ENCODE results near the gene SRD5A1. TPM values are rescaled to one million over a fixed set of nuclear protein-coding genes. Genes with fewer than 3 reads are reported as not detected.

The SRD5A1 gene
- total RNA-seq, 4 donors from 2014 or later = 0.29 to 71.2 (median 10.1) TPM

DNA sequence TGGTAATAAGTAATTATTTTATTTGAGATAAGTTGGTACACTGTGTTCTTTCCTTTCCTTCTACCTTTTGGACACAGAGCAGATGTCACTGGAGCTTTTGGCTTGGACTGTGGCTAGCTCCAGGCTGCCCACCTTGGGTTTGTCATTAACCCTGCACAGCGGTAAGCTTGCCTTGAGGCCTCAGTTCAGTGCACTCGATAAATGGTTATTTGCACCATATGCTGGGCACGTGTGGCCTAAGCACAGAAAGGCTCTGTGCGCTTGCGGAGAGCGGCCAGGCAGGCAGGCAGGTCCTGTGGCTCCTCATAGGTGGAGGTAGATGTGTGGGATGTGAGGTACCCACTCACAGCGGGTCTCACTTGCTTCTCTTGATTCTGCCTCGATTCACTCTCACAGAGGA lies 50.0 kb downstream of the SRD5A1 start:
- Histone ChIP-seq H3K4me1 (no peaks in the 10 kb centered on the region), H3K36me3 (no peaks in the 10 kb centered on the region), H3K4me3 (no peak overlapping the region), H3K27me3 (no peaks in the 10 kb centered on the region), H3K27ac (no peak overlapping the region), H3K9me3 (no peaks in the 10 kb centered on the region)
- TF ChIP-seq, protein P1, sequence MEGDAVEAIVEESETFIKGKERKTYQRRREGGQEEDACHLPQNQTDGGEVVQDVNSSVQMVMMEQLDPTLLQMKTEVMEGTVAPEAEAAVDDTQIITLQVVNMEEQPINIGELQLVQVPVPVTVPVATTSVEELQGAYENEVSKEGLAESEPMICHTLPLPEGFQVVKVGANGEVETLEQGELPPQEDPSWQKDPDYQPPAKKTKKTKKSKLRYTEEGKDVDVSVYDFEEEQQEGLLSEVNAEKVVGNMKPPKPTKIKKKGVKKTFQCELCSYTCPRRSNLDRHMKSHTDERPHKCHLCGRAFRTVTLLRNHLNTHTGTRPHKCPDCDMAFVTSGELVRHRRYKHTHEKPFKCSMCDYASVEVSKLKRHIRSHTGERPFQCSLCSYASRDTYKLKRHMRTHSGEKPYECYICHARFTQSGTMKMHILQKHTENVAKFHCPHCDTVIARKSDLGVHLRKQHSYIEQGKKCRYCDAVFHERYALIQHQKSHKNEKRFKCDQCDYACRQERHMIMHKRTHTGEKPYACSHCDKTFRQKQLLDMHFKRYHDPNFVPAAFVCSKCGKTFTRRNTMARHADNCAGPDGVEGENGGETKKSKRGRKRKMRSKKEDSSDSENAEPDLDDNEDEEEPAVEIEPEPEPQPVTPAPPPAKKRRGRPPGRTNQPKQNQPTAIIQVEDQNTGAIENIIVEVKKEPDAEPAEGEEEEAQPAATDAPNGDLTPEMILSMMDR (IDR thresholded peaks at IDR 0.05) = no peak
- no peak for TF ChIP-seq POLR2A (IDR thresholded peaks at IDR 0.05)
- intact Hi-C loops (cut with DNase I; ENCODE audit: low total_unique reads) = no loop called here
- no peak for DNase-seq

DNA sequence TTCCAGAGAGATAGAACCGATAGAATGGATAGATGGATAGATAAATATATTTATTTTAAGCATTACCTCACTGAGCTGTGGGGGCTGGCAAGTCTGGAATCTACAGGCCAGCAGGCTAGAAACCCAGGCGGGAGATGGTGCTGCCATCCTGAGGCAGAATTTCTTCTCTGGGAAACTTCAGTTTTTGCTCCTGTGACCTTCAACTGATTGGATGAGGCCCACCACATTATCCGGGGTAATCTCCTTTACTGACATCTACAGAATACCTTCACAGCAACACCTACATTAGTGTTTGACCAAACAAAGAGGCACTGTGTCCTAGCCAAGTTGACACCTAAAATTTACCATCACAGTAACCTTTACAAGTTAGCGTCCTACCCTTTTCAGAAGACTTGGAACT lies 50.8 kb downstream of the SRD5A1 start:
- no peak for TF ChIP-seq POLR2A (IDR thresholded peaks at IDR 0.05)
- TF ChIP-seq, protein P1 (IDR thresholded peaks at IDR 0.05) = no peak
- Histone ChIP-seq H3K27me3 (no peaks in the 10 kb centered on the region), H3K9me3 (no peaks in the 10 kb centered on the region), H3K27ac (no peak overlapping the region), H3K36me3 (no peaks in the 10 kb centered on the region), H3K4me3 (no peak overlapping the region), H3K4me1 (no peaks in the 10 kb centered on the region)
- no peak for DNase-seq
- intact Hi-C loops (cut with DNase I; ENCODE audit: low total_unique reads) = no loop called here

DNA sequence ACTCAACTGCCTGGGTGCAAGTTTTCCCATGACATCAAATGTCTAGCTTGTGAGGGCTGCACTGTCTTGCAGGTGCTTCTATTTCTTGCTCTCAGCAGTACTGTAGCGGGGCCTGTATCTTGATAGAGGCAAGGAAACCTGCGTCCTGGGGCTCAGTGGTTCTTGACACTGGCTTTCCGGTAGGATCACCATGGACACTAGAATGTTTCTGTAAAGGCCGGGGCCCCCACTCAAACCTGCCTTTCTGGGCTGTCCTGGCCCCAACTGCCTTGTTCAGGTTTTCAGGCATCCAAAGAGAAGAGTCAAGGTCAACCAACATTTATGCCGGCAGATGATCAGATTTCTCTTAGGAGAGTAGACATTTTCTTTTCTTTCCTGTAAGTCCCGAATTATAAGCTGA lies 53.3 kb downstream of the SRD5A1 start:
- no peaks in the 10 kb centered on the region for H3K4me1 ChIP-seq
- no peaks in the 10 kb centered on the region for H3K9me3 ChIP-seq
- no peaks in the 10 kb centered on the region for H3K36me3 ChIP-seq
- intact Hi-C loops (cut with DNase I; ENCODE audit: low total_unique reads) = no loop called here
- H3K4me3 ChIP-seq = no peak overlapping the region
- DNase-seq = no peak
- TF ChIP-seq POLR2A (IDR thresholded peaks at IDR 0.05) = no peak
- TF ChIP-seq, protein P1 (IDR thresholded peaks at IDR 0.05) = no peak
- no peak overlapping the region for H3K27ac ChIP-seq
- peaks cover 0 to 3% of the 10 kb centered on the region in 2 donors for H3K27me3 ChIP-seq

DNA sequence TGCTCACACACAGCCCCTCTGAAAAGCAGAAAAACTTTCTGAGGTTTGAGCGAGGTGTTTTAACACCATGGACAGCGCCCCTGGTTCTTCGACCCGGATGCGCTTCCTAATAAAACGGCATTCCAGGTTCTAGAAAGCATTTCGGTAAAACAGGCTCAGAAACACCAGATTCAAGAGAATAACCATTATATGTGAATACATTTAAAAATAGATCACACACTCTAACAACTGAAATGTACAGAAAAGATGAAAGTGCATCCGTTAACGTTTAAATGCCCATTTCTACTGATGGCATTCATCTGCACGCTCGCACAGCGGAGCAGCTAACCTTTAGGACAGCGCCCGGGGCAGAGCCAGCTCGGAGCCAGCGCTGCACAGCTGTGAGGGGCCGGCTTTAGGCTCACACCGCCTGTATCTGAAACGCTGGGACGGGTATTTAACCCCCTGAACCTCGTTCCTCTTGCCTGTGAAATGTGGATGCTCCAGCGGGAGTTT lies 53.7 kb downstream of the SRD5A1 start:
- H3K27ac ChIP-seq = no peak overlapping the region
- DNase-seq = no peak
- peaks cover 0 to 8% of the 10 kb centered on the region in 2 donors for H3K27me3 ChIP-seq
- H3K36me3 ChIP-seq = no peaks in the 10 kb centered on the region
- TF ChIP-seq POLR2A (IDR thresholded peaks at IDR 0.05) = no peak
- TF ChIP-seq, protein P1 (IDR thresholded peaks at IDR 0.05) = no peak
- no peaks in the 10 kb centered on the region for H3K4me1 ChIP-seq
- no peaks in the 10 kb centered on the region for H3K9me3 ChIP-seq
- no peak overlapping the region for H3K4me3 ChIP-seq
- intact Hi-C loops (cut with DNase I; ENCODE audit: low total_unique reads) = no loop called here

DNA sequence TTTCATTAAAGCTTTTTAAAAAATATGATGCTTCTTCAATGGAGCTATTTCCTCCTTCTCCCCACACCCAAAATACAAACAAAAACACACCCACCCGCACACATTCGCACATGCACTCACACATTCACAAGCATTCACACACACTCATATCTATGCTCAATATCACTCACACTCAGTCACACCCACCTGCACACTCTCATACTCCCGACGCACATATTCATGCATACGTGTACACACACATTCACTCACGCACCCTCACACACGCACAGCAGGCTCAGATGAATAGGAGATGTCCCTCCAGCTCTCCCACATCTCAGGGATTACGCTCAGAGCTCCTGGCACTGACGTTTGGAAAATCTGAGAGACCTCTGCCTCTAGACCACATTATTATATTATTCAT lies 54.3 kb downstream of the SRD5A1 start:
- Histone ChIP-seq H3K4me3 (no peak overlapping the region), H3K27ac (no peak overlapping the region), H3K9me3 (no peaks in the 10 kb centered on the region), H3K36me3 (no peaks in the 10 kb centered on the region), H3K4me1 (no peaks in the 10 kb centered on the region), H3K27me3 (peaks cover 0 to 12% of the 10 kb centered on the region in 2 donors)
- TF ChIP-seq POLR2A (IDR thresholded peaks at IDR 0.05) = no peak
- TF ChIP-seq, protein P1 (IDR thresholded peaks at IDR 0.05) = no peak
- DNase-seq = no peak
- intact Hi-C loops (cut with DNase I; ENCODE audit: low total_unique reads) = no loop called here

Data from uterus (tissue), 4 donors.